Dermis microvascular lymphatic vessel endothelial cell (primary cell): Measurements from ENCODE around the gene LEMD2. TPM values are rescaled to one million over a fixed set of nuclear protein-coding genes. Genes with fewer than 3 reads are reported as not detected.

Experiments
- DNase-seq, 2 donors: peaks; one replicate each; pipeline versions ENCODE4 v3.0.0 to v3.0.0-alpha.2; 2010; ENCODE audit warnings: low read depth in 2 of 2
- total RNA-seq: library from RNA; depleted of rRNA; stranded (reverse); fragments of >200 nt; gene quantifications from 2 replicates; pipeline ENCODE4 v1.2.1, GENCODE V29; 2014

The LEMD2 gene
- total RNA-seq, 1 donor from 2014 or later: 24.6 TPM

DNA sequence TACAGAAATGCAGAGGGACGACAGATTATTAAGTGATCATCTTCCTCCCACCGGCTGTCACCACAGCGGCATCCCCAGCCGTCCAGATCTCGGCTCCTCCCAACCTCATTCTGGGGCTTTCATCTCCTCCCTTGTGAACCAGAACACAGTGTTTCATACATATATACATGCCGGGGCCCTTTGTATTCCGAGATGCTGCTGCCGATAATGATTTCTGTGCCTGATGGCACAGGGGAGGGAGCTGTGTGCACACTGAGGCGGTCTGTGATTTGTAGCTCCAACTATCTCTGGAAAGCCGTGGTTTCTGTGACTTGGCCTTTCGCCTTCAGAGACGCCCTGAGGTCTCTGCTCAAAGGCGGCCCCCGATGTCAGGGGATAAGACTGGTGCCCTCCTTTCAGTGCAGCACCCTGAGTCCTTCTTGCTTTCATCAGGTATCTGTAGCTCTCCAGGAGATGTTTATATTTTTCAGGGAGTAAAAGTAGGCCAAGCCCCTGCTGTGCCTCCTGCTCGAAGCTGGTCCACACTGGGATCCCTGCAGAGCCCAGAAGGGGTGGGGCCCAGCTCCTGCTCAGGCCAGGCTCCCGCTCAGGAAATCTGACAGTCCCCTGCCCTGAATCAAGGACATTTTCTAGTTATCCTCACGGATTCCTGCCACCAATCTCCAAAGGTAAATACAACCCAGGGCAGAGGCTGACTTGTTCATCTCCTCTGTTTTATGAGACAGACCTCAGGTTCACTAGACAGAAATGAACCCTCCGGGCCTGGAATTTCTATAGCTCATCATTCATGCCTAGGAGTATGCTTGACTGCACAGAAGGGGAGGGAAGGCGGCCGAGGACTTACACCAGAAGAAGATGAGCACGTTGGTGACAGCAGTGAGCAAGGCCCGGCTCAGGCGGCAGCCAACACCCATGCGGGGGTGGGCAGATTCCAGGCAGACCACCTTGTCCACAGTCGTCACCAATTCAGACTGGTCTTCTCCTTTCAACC is 11.2 kb downstream of the LEMD2 start:
- DNase-seq: no peak

DNA sequence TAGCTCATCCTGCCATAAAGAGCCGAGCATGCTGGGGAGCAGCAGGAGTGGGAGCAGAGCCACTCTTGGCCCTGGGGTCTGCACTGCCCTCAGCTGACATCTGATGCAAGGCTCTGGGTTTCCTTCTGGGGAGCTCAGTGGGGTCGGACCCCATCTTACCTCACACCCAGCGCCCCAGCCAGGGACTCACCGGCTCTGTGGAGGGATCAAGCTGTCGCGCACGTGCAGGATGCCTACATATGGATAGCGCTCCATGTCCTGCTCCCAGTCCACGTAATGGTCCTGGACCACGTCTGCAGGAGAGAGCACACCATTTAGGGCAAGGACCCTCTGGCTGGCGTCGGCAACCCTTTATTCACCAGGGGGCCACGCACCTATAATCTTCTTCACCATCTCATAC is 12.2 kb downstream of the LEMD2 start:
- no peak for DNase-seq

GRCh38 chr6:33776186-33776585 is 12.7 kb downstream of the LEMD2 start:
- no peak for DNase-seq

DNA sequence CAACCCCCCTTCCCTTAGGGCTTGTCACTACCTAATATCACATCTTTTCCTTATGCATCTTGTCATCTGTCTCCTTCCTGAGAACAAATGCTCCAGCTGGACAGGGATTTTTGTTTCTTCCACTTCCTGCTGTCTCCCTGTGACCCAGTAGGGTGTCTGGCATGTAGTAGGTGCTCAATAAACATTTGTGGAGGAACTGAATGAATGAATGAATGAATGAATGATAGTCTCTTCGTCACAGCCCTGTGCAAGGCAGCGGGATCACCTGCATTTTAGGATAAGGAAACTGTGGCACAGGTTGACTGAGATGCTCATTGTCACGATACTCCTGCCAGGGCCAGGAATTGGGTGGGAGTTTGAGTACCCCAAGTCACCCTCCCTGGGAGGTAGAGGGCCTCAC is 14.2 kb downstream of the LEMD2 start:
- no peak for DNase-seq

DNA sequence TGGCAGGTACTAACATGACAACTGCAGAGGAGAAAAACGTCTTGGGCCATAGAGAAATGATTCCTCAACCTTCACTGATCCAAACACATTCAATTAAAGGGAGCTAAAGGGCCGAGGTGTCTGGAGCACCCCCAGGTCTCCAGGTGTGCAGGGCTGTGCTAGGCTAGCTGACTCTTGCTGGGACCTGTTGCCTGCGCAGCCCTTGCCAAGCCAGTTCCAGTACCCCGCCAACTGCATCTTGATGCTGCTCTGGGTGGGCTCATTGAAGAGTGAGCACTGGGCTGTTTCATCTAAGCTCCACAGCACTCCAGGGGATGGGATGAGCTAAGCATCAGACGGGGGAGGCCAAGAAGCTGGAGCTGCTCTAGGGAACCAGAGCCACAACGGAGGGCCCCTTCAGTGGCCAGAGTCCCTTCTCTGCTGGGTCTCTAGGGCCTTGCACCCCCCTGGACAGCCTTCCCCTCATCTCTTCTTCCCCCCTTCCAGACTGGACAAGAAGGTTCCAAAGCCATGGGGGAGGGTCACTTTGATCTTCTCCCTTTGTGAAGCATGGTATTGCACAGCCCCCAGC is 15.9 kb downstream of the LEMD2 start:
- DNase-seq: no peak

- peak in 1 of 2 donors; percentile 61 for DNase-seq
Measured at GRCh38 chr6:33772082-33772830, 16.7 kb downstream of the LEMD2 start.

DNA sequence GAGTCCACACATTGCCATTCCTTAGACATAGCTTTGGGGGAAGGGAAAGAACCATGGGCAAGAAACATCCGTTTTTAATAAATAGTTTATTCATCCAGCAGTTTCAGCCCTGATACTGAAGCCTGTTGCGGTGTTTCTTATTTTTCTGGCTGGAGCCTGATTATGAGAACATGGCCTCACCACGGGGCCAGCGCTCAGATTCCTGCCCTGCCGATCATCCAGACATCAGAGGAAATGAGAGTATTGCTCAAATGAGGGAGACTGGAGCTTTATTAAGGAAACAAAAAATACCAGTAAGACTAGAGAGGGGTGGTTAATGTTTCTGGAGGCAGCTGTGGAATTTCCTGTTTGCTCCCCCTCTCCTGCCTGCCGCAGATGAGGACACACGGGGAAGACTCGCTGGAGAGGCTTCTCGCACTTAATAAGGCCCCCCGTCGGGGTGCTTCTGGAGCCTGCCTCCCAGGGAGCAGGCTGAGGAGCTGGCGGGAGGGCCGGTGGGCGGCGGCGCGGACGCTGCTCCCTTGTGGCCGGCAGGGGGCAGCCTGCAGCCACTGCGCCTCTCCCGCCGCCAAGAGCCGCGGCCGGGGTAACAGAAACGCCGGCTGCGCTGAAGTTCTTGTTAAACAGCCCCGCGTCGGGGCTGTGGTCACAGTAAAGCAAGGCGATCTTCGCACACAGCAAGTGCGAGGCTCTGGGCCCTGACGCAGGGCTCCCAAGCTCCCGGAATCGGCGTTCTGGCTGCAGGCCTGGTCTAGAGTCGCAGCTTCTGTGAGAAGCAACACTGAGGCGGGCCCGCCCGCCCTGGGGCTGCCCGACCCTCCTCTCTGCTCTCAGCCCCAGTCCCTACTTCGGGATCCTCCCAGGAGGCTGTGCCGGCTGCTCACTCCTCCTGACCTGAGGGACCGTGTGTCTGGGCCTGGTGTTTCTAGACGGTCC is 17.5 kb downstream of the LEMD2 start:
- DNase-seq: peak in 1 of 2 donors; percentile 88

DNA sequence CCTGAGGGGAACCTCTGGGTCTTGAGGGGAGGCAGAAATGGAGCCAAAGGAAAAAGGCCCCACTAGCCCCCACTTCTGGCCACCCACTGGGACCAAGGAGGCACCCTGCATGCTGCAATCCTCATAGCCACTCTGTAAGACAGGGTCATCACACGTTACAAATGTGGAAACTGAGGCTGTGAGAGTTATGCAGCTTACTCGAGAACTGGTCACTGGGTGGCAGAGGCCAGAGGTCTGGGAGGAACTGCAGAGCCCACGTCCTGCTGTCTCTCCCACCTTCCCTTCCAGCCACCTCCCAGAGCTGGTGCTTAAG is 18.1 kb downstream of the LEMD2 start:
- DNase-seq: no peak

DNA sequence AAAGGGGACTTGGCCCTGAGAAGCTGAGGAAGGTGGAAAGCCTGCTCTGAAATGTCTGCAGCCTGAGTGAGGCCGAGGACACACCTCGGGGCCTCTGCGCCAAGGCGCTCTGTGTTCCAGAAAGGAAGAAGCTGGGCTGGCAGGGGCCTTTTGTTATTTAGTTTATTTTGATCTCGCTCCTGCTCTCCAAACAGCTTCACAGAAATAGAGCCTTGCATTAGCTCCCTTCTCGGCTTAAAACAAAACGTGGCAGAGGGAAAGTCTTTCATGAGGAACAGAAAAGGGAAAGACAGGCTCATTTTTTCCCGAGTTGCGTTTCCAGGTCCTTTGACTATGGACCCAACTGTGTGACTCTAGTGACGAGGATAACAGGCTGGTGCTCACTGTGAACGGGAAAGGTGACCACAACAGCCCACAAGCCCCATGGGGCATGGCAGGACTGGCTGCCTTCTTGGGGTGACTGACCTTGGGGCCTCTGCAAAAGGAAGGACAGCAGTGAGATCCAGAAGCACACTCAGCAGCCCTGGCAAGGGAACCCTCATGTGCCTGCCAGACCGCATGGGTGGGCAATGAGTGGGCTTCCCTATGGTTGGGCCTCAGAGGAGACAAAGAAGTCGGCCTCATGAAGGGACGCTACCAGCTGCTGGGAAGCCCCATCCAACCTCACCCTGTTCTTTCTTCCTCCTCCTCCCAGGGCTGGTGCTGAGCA is 18.7 kb downstream of the LEMD2 start:
- no peak for DNase-seq

DNA sequence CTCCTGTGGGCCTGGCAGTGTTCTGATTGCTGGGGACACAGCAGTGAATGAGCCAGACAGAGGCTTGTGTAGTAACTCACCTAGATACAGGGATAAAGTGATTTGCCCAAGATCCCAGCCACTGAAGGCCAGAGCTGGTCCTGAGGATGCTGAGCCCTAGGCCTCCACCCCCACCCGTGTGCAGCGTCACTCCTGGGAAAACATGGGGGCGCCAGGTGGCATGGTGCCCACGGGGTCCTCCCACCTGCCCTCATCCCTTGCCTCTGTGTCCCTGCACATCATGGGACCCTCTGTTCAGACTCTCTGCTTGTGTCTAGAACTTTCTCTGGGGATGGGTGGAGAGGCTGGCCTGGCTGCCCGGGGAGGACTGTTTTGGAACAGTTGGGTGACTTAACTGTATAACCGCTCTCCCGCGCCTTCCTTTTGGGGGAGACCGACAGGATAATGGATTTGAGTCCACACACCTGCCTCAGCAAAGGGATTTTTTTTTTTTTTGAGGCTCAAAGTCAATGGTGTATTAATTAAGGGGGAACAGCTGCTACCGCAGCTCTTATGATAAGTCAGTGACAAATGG is 19.6 kb downstream of the LEMD2 start:
- DNase-seq: no peak

GRCh38 chr6:33768644-33769120 is 20.2 kb downstream of the LEMD2 start:
- DNase-seq: peak; percentile 52 to 81

GRCh38 chr6:33766921-33767907 is 21.7 kb downstream of the LEMD2 start:
- no peak for DNase-seq

DNA sequence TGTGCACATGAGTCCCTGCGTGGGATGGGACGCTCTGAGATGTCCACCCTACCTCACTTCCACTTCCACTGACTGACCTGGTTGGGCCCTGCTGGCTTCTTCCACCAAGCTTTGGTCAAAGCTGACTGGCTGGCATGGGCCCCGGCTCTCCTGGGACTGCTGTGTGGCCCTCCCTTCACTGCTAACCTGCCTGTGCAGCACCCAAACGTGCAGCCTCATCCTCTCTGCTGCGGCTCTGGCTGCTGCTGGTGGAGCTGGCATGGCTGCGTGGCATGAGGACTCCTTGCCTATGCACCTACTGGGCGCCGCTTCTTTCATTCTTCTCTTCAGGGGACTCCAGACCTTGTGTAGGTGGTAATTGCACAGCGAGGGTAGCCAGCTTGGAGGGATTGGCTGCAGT is 23.6 kb downstream of the LEMD2 start:
- no peak for DNase-seq

DNA sequence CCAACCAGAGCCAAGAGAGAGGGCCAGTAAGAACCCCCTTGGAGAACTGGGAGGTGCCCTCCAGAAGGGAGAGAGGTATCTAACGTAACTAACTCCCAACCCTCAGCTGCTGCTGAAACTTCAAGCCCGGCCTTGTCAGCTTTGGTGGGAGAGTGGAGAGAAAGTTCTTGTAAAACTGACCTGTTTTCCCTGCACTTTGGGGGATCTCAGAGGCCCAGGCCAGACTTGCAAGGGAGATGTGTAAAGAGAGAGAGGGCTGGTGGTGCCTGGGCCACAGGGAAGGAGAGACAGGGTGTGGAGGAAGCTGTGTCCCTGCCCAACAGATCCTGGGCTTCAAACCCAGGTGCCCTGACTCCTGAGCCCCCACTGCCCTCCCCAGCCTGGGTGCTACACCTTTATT is 24.9 kb downstream of the LEMD2 start:
- no peak for DNase-seq

- DNase-seq: no peak
Measured at GRCh38 chr6:33763483-33763882, 25.4 kb downstream of the LEMD2 start.

DNA sequence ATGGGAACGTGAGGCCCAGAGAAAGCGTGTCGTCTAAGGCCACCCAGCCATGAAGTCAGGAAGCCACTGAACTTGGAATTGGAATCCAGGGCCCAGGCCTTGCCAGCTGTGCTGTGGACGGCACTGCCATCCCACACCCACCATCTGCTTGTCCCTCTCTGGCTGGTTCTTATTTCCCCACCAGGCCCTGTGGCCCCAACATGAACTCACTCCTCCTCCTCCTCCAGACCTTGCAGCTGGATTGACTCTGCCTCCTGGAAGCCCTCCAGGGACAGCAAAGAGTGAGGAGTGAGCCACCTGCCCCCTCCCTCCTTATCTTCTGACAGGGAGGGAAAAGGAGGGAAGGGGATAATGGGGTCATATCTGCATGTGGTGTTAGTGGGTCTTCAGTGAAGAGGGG is 26.2 kb downstream of the LEMD2 start:
- no peak for DNase-seq

DNA sequence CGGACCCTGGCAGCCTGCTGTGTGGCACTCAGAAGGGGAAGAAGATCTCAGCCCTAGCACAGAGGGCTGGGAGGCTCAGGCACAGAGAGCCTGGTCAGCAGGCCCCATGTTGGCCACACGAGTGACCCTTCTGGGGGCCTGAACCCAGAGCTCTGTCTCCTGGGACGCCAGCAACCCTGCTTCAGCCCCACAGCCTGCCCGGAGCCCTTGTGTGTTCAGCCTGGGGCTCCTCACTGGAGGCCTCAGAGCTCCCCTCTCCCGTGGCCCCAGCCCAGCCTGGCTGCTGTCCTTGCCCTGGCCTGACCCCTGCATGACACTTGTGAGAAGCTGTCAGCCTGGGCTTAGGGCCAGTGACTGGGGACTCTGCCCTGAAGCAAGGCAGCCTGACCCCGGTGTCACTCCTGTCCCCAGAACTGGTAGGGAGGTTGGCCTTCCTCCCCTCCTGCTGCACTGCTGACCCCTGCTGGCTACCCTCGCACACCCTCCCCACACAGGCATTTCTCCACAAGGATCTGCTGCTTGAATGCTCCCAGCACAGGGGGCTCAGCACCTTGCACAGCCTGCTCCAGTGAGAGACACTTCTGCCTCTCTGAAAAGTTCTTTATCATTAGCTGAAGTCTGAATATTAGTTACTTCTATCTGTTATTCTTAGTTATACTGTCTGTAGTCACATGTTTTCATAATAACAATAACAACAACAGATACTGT is 26.9 kb downstream of the LEMD2 start:
- DNase-seq: peak in 1 of 2 donors; percentile 38

DNA sequence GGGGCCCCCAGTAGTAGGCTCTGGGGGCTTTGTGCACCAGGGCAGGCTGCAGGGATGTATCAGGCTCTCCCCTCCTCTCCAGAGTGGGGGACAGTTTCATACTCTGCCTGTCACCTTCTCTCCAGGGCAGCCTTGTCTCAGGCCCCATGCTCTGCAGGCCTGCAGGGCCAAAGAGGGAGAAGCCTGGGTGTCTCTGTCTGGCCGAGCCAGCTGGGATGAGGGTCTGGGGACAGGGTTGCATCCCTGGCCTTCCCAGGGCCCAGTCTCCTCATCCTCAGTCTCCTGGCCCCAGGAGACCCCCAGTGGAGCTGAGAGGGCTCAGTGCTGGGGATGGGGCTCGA is 27.4 kb downstream of the LEMD2 start:
- DNase-seq: no peak
